T-helper 1 cell (primary cell): ENCODE measurements around the gene OPCML.

Experiments
- DNase-seq, 5 donors: peaks; one replicate each; pipeline ENCODE4 v3.0.0-alpha.2; 2012 to 2020

Gene OPCML

DNA sequence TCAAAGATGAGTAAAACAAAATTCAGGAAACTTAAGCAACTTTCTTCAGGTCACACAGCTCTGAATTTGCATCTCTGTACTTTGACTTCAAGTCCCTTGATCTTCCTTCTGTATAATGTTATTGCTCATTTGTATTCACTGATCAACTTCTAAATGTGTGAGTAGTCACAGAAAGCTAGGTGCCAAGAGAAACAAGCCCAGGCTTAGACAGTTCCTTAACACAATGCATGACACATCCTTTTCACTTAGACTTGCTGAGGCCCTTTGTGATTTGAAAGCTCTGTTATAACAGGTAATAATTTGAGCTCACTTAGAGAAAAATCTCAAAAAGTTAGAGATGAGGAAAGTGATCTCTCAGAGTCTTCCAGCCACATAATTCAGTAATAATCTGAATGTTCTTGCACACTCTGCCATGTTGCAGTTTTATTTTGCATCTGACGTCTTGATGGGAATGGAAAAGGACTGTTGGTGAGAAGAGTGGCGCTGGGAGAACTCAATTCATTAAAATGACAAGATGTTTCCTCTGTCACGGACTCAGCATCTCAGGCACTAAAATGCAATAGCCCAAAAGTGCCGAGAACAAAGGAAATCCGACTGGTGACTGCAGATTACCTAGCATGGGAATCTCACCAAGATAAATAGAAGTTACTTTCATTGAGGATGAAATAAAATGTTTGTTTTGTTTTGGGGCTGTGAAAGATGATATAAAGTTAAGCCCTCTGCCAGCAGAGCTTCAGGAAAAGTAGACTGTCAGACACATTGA is 665.3 kb downstream of the OPCML start:
- DNase-seq, result no peak

DNA sequence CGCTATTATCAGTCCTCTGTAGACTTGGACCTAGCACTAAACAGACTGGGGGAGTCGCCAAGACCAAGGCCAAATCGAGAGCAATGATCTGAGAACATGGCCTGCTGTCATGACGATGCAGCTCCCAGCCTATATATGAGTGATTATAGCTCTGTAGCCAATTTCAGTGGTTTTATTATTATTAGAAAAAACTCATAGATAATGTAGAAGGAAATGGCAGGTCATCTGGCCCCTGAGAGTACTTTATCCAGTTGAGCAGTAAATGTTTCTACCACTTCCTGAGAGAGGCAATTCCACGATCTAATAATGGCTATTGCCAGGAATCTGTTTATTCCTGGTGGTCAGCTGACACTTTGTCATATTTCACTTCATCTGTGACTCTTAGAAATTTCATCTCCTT is 666.7 kb downstream of the OPCML start:
- DNase-seq, result no peak

DNA sequence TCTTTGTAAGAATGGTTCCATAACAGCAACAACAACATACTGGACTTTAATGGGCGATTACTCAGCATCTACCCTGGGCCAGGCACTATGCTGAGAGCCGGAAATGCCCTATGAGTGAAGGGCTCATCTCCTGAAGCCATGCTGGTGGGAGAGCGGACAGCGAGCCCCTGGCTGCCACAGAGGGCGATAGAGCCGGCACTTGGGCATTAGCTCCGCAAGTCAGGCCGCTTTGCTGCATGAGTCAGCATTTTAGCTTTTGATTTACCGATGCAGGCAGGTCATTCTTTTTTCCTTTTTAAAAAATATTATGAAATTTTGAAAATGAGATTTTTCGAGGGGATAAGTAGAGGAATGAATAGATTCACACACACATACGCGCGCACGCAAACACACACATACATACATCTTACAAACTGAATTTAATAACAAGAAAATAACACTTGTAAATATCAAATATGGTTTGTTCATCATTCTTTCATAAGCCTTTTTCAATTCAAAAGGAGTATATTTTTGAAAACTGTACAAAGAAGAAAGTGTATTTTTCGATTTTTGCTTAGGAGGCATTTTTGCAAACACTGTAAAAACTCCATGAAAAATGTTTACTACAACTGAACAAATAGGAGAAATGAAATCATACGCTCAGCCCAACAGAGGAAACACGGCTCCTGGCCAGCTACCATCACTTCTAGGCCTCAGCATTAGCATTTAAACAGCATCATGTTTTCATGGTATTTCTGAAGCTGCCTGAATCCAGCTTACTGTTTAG is 667.3 kb downstream of the OPCML start:
- no peak for DNase-seq

- no peak for DNase-seq
Measured at GRCh38 chr11:132862933-132863332, 669.4 kb downstream of the OPCML start.

DNA sequence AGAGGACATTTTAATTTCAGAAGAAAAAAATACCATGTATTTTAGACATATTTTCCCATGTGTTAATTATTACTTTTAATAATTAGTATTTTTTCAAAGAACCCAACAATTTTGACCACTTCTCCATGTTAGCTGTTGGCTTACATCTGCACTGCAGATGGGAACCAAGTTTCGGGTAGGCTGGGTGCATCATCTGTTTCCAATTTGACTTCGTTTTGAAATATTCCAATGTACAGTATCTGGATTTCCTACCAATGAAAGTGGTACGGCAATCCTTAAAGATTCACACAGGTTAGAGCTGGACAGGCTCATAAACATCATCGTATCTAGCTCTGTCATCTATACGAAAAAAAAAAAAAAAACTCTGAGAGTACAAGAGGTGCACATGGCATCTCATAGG is 670.2 kb downstream of the OPCML start:
- no peak for DNase-seq

DNA sequence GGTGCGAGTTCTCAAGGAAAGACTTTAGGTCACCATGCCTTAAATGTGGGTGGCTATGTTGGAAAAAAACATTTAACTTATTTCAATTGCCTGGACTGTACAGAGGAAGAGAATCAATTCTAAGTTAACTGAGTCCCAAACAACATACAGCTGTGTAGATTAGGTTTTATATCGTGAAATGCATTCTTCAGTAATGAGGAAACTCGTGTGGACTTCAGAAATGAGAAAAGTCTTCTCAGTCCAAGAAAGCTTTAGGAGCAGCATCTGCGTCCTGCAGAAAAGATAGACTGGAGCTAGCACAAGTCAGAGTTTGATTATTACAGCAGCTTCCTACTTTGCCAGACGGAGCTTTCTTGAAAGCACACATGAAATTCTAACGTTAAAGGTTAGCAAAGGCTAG is 673.0 kb downstream of the OPCML start:
- no peak for DNase-seq

DNA sequence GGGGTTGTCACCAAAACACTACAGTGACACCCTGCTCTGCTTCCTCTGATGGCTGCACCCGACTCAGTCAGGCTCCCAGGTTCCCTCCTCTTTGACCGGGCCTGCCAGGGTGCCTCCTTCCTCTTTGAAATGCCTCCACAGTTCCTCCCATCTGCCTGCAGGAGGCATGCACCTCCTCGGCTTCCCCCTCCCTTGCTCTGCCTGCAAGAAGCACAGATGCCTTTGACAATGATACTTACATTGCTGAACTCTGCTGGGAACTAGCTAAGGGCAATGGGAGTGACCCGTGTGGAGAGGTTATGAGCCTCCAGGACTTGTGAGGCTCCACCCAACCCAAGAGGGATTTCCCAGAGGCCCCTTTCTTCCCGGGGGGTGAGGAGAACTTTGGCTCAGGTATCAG is 674.1 kb downstream of the OPCML start:
- DNase-seq, result no peak

DNA sequence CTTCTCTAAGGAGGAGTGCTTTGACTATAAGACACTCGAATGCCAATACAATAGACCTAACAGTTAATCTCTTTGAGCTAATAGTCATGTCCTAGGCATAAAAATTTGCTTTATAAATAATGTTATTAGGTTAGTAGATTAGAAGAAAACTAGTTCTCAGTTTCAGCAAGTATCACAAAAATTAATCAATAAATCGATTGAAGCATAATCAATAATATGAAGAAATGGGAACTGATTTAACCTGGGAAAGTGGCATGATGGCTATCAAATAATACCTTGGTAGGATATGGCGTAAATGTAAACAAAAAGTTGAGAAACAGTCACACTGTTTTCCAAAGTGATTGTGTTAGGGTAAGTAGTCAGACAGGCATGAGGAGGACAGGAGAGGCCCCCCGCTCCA is 676.3 kb downstream of the OPCML start:
- DNase-seq, result no peak

GRCh38 chr11:132855516-132855915 is 676.8 kb downstream of the OPCML start:
- DNase-seq, result no peak

- DNase-seq, result no peak
Measured at GRCh38 chr11:132853886-132854285, 678.4 kb downstream of the OPCML start.

DNA sequence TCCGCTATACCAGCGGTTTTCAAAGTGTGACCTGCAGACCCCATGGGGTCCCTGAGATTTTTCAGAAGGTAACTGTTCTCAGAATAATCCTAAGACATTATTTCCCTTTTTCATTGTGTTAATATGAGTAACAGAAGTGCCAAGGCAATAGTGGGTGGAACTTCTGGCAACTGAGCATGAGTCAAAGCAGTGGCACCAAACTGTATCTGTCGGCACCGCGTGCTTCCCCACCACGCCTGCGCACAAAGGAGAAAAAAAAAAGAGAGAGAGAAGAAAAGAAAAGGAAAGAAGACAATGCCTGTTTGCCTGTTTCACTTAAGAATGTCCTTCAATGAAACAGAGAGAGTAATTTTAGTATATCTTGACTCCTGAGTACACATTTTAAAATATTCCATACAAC is 679.9 kb downstream of the OPCML start:
- no peak for DNase-seq

DNA sequence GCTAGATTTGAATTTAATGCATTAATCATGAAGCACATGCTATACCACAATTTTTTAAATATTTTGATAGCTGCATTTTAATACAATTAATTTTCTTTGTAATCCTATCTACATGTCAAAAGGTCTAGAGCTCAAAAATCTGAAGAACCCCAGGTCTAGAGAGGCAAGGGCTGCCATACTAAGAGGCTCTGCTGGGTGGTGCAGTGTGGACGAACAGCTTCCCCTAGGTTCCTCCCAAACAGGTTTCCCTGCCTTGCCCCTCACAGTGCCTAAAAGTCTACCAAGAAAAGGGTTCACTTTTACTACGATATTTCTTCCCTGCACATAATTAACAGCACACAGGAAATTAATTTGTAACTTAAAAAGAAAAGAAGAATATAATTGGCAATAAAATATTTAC is 681.1 kb downstream of the OPCML start:
- DNase-seq, result no peak

DNA sequence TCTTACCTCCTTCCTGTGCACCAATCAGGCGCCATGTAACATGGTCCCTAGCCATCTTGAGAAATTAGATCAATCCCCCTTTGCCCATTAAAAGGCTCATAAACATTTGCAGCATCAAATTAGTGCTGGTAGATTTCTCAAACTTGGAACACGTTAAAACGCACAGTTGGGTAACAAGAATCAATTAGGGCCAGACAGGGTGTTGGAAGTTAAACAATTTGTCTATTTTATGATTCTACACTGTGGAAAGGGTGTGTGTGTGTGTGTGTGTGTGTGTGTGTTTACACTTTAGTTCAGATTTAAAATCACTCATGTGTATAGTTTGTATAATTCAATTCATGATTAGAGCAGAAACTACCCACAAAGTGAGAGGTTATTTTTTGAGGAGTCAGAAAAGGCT is 682.0 kb downstream of the OPCML start:
- DNase-seq, result no peak

GRCh38 chr11:132848336-132848735 is 684.0 kb downstream of the OPCML start:
- no peak for DNase-seq

GRCh38 chr11:132846075-132846474 is 686.2 kb downstream of the OPCML start:
- no peak for DNase-seq

DNA sequence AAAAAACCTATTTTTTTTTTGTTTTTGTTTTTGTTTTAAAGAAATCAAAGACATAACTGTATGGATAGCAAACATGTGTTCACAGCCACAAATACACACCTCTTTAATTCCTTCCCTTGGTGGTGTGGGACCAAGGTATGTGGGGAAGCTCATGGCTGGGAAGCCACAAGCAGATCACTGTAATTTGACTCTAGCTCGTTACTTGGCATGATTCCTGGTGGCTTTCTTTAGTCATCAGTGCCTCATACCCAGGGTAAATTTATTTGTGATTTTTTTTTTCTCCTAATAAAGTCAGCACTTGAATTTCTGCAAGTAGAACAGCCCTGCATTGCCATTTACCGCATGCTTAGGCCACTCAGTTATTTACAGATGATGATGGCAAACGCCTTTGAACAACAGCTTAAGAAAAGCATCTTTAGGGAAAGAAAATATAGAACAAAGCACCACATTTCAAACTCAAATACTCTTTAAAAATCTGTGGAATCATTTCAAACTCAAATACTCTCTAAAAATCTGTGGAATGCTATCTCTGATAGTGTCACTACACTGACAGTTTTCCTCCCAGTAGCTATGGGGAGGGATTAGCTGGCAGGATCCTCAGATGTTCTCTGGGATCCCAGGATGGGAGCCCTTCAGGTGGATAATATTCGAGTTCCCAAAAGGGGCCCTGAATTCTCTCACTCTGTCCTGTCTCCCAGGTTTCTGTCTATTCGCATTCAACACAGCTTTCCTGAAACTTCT is 687.2 kb downstream of the OPCML start:
- no peak for DNase-seq

- DNase-seq, result no peak
Measured at GRCh38 chr11:132840660-132841059, 691.6 kb downstream of the OPCML start.

- no peak for DNase-seq
Measured at GRCh38 chr11:132840191-132840590, 692.1 kb downstream of the OPCML start.

GRCh38 chr11:132839236-132839945 is 692.9 kb downstream of the OPCML start:
- no peak for DNase-seq

- no peak for DNase-seq
Measured at GRCh38 chr11:132838627-132839026, 693.7 kb downstream of the OPCML start.

GRCh38 chr11:132831272-132831671 is 701.0 kb downstream of the OPCML start:
- no peak for DNase-seq

DNA sequence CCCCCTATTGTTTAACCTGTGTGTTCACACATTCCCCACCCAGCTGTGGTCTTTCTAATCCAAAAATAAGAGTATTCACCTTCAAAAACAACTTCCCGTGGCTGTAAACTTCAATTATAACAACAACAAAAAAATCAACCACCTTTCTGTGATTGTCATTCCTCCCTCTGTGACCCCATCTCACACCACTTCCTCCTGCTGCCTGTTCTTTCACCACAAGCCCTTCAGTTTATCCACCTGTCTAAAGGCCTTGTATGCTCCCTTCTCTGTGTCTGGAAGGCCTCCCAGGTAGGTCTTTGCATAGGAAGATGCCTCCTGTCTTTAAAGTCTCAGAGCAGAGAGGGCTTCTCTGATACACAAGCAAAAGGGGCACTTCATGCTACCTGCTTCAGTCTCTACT is 707.7 kb downstream of the OPCML start:
- no peak for DNase-seq

DNA sequence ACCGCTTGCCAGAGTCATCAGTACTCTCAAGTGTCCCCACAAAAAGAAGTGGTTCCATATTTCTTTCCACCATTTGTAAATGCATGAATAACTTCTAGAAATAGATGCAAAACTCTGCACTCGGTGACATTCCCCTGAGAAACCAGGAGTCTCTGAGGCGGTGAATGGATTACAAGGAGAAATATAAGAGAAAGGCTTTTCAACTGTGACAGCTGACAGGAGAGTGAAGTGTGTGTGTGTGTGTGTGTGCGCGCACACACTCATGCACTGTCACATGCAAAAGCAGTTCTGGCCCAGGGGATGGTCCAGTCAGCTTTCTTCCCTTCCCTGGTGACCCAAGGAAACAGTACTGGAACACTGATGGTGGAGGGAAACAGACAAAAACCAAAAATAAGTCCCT is 710.0 kb downstream of the OPCML start:
- DNase-seq, result no peak
